GM19023 (cell line): ENCODE data around the gene C10orf67.
"Not testable (repeated sequence)": the region's sequence is repeated elsewhere in the genome, so short reads cannot be mapped to it uniquely, and the experiment has no call there.

Source experiments
- ATAC-seq: cut with Tn5 transposase; IDR thresholded peaks from one replicate; pipeline ENCODE4 v1.9.1; 2021; ENCODE audit warnings: mild to moderate bottlenecking, moderate library complexity; ENCODE audit not compliant: unreplicated experiment

C10orf67 gene

DNA sequence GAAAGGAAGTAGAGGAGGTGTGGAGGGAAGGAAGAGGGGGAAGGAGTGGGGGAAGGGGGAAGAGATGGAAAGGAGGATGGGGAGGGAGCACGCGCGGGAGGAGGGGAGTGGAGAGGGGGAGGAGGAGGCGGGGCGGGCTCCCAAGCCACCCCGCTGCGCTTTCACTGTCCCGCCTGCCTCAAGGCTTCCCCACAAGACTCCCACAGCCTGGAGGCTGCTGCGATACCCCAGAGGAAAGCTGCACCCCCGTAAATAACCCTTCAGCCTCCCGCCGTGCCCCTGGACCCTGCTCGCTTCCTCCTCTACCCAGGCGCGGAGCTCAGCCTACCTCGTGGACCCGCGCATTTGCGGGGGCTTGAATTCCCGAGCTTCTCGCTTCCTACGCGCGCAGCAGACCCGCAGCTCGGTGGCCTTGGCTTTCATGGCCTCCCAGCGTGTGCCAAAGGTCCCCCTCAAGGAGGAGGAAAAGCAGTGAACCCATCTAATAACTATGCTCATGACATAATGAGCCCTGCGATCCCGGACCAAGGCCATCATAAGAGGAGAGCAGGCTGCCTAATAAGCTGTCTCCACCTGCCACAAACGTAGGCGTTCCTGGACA lies at the start of gene C10orf67:
Gene C10orf67, minus strand, starts transcription at position 557 of the 601 bp plus-strand sequence. Its CDS starts 23 bp downstream, at position 534.
- no peak for ATAC-seq

DNA sequence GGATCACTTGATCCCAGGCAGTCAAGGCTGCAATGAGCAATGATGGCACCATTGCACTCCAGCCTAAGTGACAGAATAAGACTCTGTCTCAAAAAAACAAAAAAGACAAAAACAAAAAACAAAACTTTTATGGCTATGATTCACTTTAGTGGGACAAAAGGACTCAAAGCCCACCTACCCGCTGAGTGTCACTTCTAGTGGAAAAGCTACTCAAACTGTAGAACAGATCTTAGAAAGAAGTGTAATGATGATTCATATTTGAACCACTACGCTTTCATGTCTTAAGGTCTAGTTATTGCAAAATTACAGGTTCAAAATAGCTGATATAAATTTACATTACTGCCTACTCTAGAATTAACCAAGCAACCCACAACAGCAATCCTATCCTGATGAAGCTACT lies 47.2 kb upstream of the C10orf67 start:
- no peak for ATAC-seq

DNA sequence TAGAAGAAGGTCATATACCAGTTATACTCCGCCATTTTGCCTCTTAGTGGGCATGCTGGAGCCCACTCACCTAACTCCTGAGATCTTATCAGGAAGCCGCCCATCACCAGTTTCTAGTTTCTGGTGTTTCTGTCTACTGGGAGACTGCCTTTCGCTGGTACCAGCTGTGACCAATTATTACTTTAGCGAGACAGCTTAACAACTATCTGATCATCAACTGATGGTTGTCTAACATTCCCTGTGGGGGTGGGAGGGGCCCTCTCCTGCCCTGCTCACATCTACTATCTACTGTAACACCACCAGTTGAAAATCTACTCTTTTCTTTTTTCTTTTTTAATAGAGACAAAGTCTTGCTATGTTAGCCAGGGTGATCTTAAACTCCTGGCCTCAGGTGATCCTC lies 46.2 kb upstream of the C10orf67 start:
- ATAC-seq = no peak

DNA sequence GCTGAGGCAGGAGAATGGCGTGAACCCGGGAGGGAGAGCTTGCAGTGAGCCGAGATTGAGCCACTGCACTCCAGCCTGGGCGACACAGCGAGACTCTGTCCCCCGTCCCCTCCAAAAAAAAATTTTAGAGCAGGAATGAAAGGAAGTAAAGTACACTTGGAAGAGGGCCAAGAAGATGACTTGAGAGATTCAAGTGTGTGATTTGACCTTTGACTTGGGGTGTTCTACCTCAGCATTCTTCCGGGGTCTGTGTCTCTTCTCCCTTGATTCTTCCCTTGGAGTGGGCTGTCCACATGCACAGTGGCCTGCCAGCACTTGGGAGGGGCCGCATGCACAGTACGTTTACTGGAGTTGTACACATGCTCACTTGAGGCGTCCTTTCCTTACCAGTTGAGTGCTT lies 45.8 kb upstream of the C10orf67 start:
- not testable (repeated sequence) for ATAC-seq

- ATAC-seq = not testable (repeated sequence)
Measured at GRCh38 chr10:23387516-23387915, 42.9 kb upstream of the C10orf67 start.

DNA sequence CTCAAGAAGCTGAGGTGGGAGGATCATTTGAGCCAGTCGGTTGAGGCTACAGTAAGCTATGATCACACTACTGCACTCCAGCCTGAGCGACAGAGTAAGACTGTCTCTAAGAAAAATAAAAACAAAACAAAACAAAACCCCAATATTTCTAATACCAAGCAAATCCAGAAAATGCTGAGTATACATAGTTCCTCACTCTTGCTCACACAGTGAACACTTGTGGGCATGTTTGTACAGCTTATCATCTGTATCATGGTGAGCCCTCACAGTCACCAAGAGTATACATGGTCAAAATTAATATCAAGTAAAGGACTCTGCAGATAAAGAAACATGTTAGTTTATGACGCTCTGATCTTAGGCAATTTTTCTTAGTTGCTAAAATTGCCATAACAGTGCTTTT lies 41.5 kb upstream of the C10orf67 start:
- ATAC-seq = no peak

DNA sequence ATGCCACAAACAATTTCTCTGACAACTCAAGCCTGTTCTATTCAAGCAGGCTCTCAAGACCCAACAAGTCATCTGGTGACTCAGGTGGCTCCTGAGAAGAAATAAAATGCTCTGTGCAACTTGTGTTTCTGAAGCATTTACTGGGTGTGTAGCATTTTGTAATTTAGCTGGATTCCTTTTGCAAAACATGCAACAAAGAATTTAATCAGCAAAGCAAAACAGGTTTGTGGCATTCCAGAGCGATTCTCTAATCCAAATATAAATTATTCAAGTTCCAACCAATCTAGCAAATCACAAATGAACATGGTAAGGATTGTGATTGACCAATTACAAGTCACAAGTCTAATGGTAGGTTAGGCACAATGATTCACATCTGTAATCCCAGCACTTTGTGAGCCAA lies 39.8 kb upstream of the C10orf67 start:
- no peak for ATAC-seq

- ATAC-seq = no peak
Measured at GRCh38 chr10:23383637-23384036, 39.0 kb upstream of the C10orf67 start.

- ATAC-seq = no peak
Measured at GRCh38 chr10:23381298-23382040, 36.9 kb upstream of the C10orf67 start.

GRCh38 chr10:23379686-23380085 lies 35.1 kb upstream of the C10orf67 start:
- ATAC-seq = no peak

DNA sequence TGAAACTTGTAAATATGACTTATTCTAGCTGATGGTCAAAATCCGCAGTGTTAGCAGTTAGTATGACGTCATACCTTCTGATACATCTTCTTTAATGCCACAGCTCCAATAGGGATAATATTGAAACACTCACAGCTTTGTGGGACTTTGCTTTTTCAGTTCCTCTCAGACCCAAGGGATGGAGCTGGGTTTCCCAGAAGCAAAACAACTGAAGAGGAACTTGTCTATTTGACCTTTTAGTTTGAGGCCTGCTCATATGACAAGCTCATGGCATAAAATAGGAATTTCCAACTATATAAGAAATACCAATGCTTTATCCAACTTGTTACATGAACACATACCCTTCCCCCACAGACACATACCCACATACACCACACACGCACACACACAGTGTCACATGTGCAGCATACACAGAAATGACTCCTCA lies 31.6 kb upstream of the C10orf67 start:
- no peak for ATAC-seq

GRCh38 chr10:23375366-23375765 lies 30.8 kb upstream of the C10orf67 start:
- ATAC-seq = no peak

DNA sequence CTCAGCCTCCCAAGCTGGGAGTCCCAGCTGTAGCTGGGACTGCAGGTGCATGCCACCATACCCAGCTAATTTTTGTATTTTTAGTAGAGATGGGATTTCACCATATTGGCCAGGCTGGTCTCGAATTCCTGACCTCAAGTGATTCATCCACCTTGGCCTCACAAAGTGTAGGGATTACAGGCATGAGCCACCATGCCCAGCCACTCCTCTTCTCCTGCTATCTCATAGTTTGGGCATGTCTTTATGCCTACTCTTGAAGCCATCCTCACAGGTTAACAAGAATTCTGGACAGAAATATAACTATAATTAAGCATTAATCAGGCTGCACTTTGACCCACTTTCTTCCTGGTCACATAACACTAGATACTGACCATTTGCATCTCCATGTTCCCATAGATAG lies 28.6 kb upstream of the C10orf67 start:
- ATAC-seq = no peak

DNA sequence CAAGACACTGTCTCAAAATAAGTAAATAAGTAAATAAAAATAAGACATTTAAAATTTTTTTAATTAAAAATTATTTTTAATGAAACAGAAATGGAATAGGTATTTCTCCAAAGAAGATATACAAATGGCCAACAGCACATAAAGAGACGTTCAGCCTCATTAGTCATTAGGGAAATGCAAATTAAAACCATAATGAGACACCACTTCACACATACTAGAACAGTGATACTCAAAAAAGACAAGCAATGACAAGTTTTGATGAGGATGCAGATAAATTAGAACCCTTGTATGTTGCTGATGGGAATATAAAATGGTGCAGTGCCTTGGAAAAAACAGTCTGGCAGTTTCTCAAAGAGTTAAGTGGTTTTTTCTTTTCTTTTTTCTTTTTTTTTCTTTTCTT lies 26.5 kb upstream of the C10orf67 start:
- ATAC-seq = no peak

- ATAC-seq = no peak
Measured at GRCh38 chr10:23370106-23370505, 25.5 kb upstream of the C10orf67 start.

- peak; percentile 61 for ATAC-seq
Measured at GRCh38 chr10:23368816-23369640, 24.4 kb upstream of the C10orf67 start.

GRCh38 chr10:23367896-23368595 lies 23.4 kb upstream of the C10orf67 start:
- no peak for ATAC-seq

GRCh38 chr10:23365417-23366030 lies 20.9 kb upstream of the C10orf67 start:
- peak; percentile 40 for ATAC-seq

DNA sequence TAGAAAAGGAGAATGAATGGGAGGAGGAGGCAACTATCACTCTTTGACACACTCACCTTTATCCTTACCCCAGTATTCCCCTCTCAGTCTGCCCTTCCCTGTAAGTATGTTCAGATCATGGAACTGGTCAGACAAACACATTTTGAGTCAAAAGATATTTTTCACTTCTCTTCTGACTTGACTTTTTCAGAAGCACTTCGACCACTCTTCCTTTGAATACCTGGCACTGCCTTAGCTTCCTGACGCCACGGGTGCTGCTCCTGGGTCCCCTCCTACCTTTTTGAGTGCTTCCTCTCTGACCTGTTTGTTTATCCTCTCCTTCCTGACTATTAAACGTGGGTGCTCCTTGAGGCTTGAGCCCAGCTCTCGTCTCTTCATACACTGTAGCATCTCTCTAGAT lies 19.8 kb upstream of the C10orf67 start:
- no peak for ATAC-seq

DNA sequence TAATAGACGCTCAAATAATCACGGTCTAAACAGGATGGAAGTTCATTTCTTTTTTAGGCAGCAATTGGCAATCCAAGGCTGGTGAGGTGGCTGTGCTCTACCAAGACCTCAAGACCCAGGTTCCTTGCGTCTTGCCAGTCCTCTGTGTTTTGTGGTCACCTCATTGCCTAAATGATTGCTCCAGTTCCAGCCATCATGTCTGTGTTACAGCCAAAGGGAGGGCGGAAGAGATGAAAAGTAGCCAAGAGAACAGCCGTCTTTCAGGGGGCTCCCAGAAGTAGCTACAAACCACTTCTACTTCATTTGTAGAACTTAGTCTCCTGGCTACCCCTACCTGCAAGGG lies 19.2 kb upstream of the C10orf67 start:
- no peak for ATAC-seq
